ENCODE data around the gene YJEFN3. TPM values are rescaled to one million over a fixed set of nuclear protein-coding genes. Genes with fewer than 3 reads are reported as not detected.

The YJEFN3 gene
- total RNA-seq, 1 donor from 2014 or later = 2.1 TPM

GRCh38 chr19:19515642-19516519, 12.8 kb upstream of the YJEFN3 start, which contains the start of gene NDUFA13:
TSS of gene NDUFA13 (plus strand) at chr19:19516225. CDS start at chr19:19516239, 14 bp downstream.
- Histone ChIP-seq H3K36me3 (ENCODE audit: control insufficient read depth, insufficient read depth, low read length) (no peaks in the 10 kb centered on the region), H3K27me3 (ENCODE audit: control insufficient read depth, insufficient read depth, low read length) (no peaks in the 10 kb centered on the region), H3K4me3 (ENCODE audit: low read depth, low read length) (peak within 1 kb of the TSS; percentile 82)
- TF ChIP-seq, protein P1, sequence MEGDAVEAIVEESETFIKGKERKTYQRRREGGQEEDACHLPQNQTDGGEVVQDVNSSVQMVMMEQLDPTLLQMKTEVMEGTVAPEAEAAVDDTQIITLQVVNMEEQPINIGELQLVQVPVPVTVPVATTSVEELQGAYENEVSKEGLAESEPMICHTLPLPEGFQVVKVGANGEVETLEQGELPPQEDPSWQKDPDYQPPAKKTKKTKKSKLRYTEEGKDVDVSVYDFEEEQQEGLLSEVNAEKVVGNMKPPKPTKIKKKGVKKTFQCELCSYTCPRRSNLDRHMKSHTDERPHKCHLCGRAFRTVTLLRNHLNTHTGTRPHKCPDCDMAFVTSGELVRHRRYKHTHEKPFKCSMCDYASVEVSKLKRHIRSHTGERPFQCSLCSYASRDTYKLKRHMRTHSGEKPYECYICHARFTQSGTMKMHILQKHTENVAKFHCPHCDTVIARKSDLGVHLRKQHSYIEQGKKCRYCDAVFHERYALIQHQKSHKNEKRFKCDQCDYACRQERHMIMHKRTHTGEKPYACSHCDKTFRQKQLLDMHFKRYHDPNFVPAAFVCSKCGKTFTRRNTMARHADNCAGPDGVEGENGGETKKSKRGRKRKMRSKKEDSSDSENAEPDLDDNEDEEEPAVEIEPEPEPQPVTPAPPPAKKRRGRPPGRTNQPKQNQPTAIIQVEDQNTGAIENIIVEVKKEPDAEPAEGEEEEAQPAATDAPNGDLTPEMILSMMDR (IDR thresholded peaks at IDR 0.05; ENCODE audit: insufficient read depth, low read length, poor library complexity, severe bottlenecking) = peak; percentile 19
- DNase-seq (ENCODE audit: low read depth) = peak; percentile 59

DNA sequence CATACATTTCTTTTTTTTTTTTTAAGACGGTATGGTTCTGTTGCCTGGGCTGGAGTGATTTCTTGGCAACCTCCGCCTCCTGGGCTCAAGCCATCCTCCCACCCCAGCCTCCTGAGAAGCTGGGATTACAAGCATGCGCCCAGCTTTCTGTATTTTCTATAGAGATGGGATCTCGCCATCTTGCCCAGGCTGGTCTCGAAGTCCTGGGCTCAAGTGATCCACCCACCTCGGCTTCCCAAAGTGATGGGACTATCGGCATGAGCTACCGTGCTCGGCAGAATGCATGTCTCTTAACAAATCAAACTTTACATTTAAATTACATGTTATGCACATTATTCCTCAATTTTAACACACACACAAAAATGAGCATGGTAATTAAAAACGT, 11.5 kb upstream of the YJEFN3 start:
- no peaks in the 10 kb centered on the region for H3K36me3 ChIP-seq (ENCODE audit: control insufficient read depth, insufficient read depth, low read length)
- TF ChIP-seq, protein P1 (IDR thresholded peaks at IDR 0.05; ENCODE audit: insufficient read depth, low read length, poor library complexity, severe bottlenecking) = no peak
- H3K27me3 ChIP-seq (ENCODE audit: control insufficient read depth, insufficient read depth, low read length) = no peaks in the 10 kb centered on the region
- no peak for DNase-seq (ENCODE audit: low read depth)
- no peak overlapping the region for H3K4me3 ChIP-seq (ENCODE audit: low read depth, low read length)

DNA sequence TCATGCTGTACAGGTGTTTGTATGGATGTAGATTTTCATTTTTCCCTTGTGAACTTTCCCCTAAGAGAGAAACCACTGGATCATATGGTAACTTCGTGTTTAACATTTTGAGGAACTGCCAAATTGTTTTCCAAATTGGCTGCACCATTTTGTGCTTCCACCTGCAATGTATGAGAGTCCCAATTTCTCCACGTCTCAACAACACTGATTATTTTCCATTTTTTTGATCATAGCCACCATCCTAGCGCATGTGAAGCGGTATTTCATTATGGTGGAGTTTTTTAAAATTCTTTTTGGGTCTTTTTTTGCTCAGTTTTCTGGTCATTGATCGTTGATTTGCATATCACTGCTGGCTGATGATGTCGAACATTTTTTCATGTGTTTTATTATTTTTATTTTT, 7.7 kb upstream of the YJEFN3 start:
- TF ChIP-seq, protein P1 (IDR thresholded peaks at IDR 0.05; ENCODE audit: insufficient read depth, low read length, poor library complexity, severe bottlenecking) = no peak
- no peak for DNase-seq (ENCODE audit: low read depth)
- Histone ChIP-seq H3K36me3 (ENCODE audit: control insufficient read depth, insufficient read depth, low read length) (no peaks in the 10 kb centered on the region), H3K27me3 (ENCODE audit: control insufficient read depth, insufficient read depth, low read length) (no peaks in the 10 kb centered on the region), H3K4me3 (ENCODE audit: low read depth, low read length) (no peak overlapping the region)

- Histone ChIP-seq H3K36me3 (ENCODE audit: control insufficient read depth, insufficient read depth, low read length) (no peaks in the 10 kb centered on the region), H3K27me3 (ENCODE audit: control insufficient read depth, insufficient read depth, low read length) (no peaks in the 10 kb centered on the region), H3K4me3 (ENCODE audit: low read depth, low read length) (no peak overlapping the region)
- TF ChIP-seq, protein P1 (IDR thresholded peaks at IDR 0.05; ENCODE audit: insufficient read depth, low read length, poor library complexity, severe bottlenecking) = no peak
- DNase-seq (ENCODE audit: low read depth) = no peak
These were observed 5.5 kb upstream of the YJEFN3 start for GRCh38 chr19:19523177-19523576.

GRCh38 chr19:19524053-19524452, 4.7 kb upstream of the YJEFN3 start:
- TF ChIP-seq, protein P1 (IDR thresholded peaks at IDR 0.05; ENCODE audit: insufficient read depth, low read length, poor library complexity, severe bottlenecking) = no peak
- Histone ChIP-seq H3K36me3 (ENCODE audit: control insufficient read depth, insufficient read depth, low read length) (no peaks in the 10 kb centered on the region), H3K4me3 (ENCODE audit: low read depth, low read length) (no peak overlapping the region), H3K27me3 (ENCODE audit: control insufficient read depth, insufficient read depth, low read length) (no peaks in the 10 kb centered on the region)
- no peak for DNase-seq (ENCODE audit: low read depth)

Data from kidney epithelial cell (primary cell).